Measurements from ENCODE around the gene FNBP1L. TPM values are rescaled to one million over a fixed set of nuclear protein-coding genes. Genes with fewer than 3 reads are reported as not detected.

Gene FNBP1L
- total and polyA plus RNA-seq, 2 of the 8 experiments (the other 6 are each of a cell fraction or from before 2014, with no cell fraction given): 48.9 to 95.9 TPM

- TF ChIP-seq USF2 (IDR thresholded peaks at IDR 0.05; ENCODE audit: low read length) (no peak), E2F6 (IDR thresholded peaks at IDR 0.05) (no peak), BRCA1 (IDR thresholded peaks at IDR 0.05; ENCODE audit: low read depth, low read length) (no peak), ASH2L (IDR thresholded peaks at IDR 0.05; ENCODE audit: low read length) (no peak), RAD21 (IDR thresholded peaks at IDR 0.05 in 1 of 2, conservative IDR thresholded peaks at IDR 0.05 in 1 of 2; ENCODE audit: low read depth in 2 of 2, low read length in 2 of 2) (no peak), RNF2 (IDR thresholded peaks at IDR 0.05; ENCODE audit: borderline replicate concordance, low read depth, low read length, missing control alignments, poor library complexity, severe bottlenecking) (no peak), CTBP2 (IDR thresholded peaks at IDR 0.05; ENCODE audit: borderline replicate concordance, insufficient read depth, insufficient read length, low read length) (no peak)
Observed at GRCh38 chr1:93502571-93502970, 54.7 kb downstream of the FNBP1L start (continued).

Measured in H1 (cell line).